WTC11 (cell line): ENCODE results near the gene TTC24. TPM values are rescaled to one million over a fixed set of nuclear protein-coding genes. Genes with fewer than 3 reads are reported as not detected.

Experiments used
- ATAC-seq: fragments of 200-7000 bp; cut with Tn5 transposase; 2 replicates; pipeline ENCODE4 v1.10.0; 2021; ENCODE audit warnings: mild to moderate bottlenecking, moderate library complexity
- CTCF ChIA-PET: fragments of 300-600 bp; sonication (Branson Sonifier 250); formaldehyde crosslinking; loops from one replicate; lab custom pipeline; 2021; ENCODE audit warnings: antibody characterized with exemption; lab: Charles Lee
- POLR2A ChIA-PET: fragments of 350-600 bp; sonication (Branson Sonifier 250); formaldehyde crosslinking; loops from one replicate; lab custom pipeline; 2021; ENCODE audit warnings: antibody characterized with exemption; lab: Charles Lee
- DNase-seq: peaks from one replicate; pipeline ENCODE4 v3.0.0; 2021; ENCODE audit warnings: low spot score
- H3K27ac Mint-ChIP-seq: 2 replicates; pipeline ENCODE4 v1.8.0; 2021; ENCODE audit warnings: mixed read lengths
- H3K27me3 Mint-ChIP-seq: 2 replicates; pipeline ENCODE4 v1.8.0; 2021; ENCODE audit warnings: low read depth, mild to moderate bottlenecking, moderate library complexity, mixed read lengths
- H3K36me3 Mint-ChIP-seq: 2 replicates; pipeline ENCODE4 v1.8.0; 2021; ENCODE audit warnings: mixed read lengths
- H3K4me1 Mint-ChIP-seq: 2 replicates; pipeline ENCODE4 v1.8.0; 2022; ENCODE audit warnings: mixed read lengths
- H3K4me3 Mint-ChIP-seq: 2 replicates; pipeline ENCODE4 v1.8.0; 2021; ENCODE audit warnings: mild to moderate bottlenecking, moderate library complexity, mixed read lengths
- H3K9me3 Mint-ChIP-seq: 2 replicates; pipeline ENCODE4 v1.8.0; 2021; ENCODE audit warnings: mixed read lengths
- AR ChIP-seq: fragments of 250-450 bp; sonication (Bioruptor Pico); IDR thresholded peaks from 2 replicates; pipeline ENCODE4 v1.9.0; 2021; ENCODE audit warnings: mild to moderate bottlenecking
- ARID4B ChIP-seq: sonication (generic); formaldehyde crosslinking; IDR thresholded peaks from 2 replicates; pipeline ENCODE4 v1.8.0; 2023; ENCODE audit warnings: missing genetic modification reagents, mild to moderate bottlenecking, borderline replicate concordance
- CDX4 ChIP-seq: fragments of 250-450 bp; sonication (Bioruptor Pico); IDR thresholded peaks from 2 replicates; pipeline ENCODE4 v1.9.0; 2021; ENCODE audit warnings: moderate library complexity, mild to moderate bottlenecking, inconsistent platforms, borderline replicate concordance
- CREM ChIP-seq: sonication (generic); formaldehyde crosslinking; IDR thresholded peaks from 2 replicates; pipeline ENCODE4 v1.8.1; 2022; ENCODE audit warnings: mild to moderate bottlenecking, missing genetic modification reagents, moderate library complexity
- E2F5 ChIP-seq: sonication (generic); formaldehyde crosslinking; IDR thresholded peaks from 2 replicates; pipeline ENCODE4 v1.8.1; 2022; ENCODE audit warnings: mild to moderate bottlenecking, moderate library complexity, missing genetic modification reagents
- ELF4 ChIP-seq: sonication (generic); formaldehyde crosslinking; IDR thresholded peaks from 2 replicates; pipeline ENCODE4 v1.8.1; 2022; ENCODE audit warnings: low read depth, mild to moderate bottlenecking, moderate library complexity, missing genetic modification reagents
- ERG ChIP-seq: fragments of 250-450 bp; sonication (Bioruptor Pico); IDR thresholded peaks from 2 replicates; pipeline ENCODE4 v1.8.0; 2021; ENCODE audit warnings: mild to moderate bottlenecking
- GRHL2 ChIP-seq: fragments of 250-450 bp; sonication (Bioruptor Pico); IDR thresholded peaks from 2 replicates; pipeline ENCODE4 v1.8.0; 2022; ENCODE audit warnings: mild to moderate bottlenecking, moderate library complexity; ENCODE audit not compliant: insufficient replicate concordance, severe bottlenecking
- IRF2 ChIP-seq: sonication (generic); formaldehyde crosslinking; IDR thresholded peaks from 2 replicates; pipeline ENCODE4 v1.8.0; 2022; ENCODE audit warnings: low read depth, missing genetic modification reagents, borderline replicate concordance
- MXD4 ChIP-seq: fragments of 250-450 bp; sonication (Bioruptor Pico); IDR thresholded peaks from 2 replicates; pipeline ENCODE4 v1.8.0; 2021; ENCODE audit warnings: mild to moderate bottlenecking, moderate library complexity, borderline replicate concordance
- MYBL2 ChIP-seq: sonication (generic); formaldehyde crosslinking; IDR thresholded peaks from 2 replicates; pipeline ENCODE4 v1.8.1; 2023; ENCODE audit warnings: mild to moderate bottlenecking, moderate library complexity, missing genetic modification reagents
- NR2C2 ChIP-seq: sonication (generic); formaldehyde crosslinking; IDR thresholded peaks from 2 replicates; pipeline ENCODE4 v1.8.0; 2022; ENCODE audit warnings: mild to moderate bottlenecking, missing genetic modification reagents
- RELA ChIP-seq: sonication (generic); formaldehyde crosslinking; IDR thresholded peaks from 2 replicates; pipeline ENCODE4 v1.8.1; 2022; ENCODE audit warnings: missing genetic modification reagents, mild to moderate bottlenecking, borderline replicate concordance
- TCF7 ChIP-seq: sonication (generic); formaldehyde crosslinking; IDR thresholded peaks from 2 replicates; pipeline ENCODE4 v1.8.0; 2022; ENCODE audit warnings: mild to moderate bottlenecking, low read depth, missing genetic modification reagents, moderate library complexity
- USF1 ChIP-seq: sonication (generic); formaldehyde crosslinking; IDR thresholded peaks from 2 replicates; pipeline ENCODE4 v1.8.0; 2022; ENCODE audit warnings: mild to moderate bottlenecking, missing genetic modification reagents
- ZNF138 ChIP-seq: sonication (generic); formaldehyde crosslinking; conservative IDR thresholded peaks from 2 replicates; pipeline ENCODE4 v1.8.1; 2022; ENCODE audit warnings: mild to moderate bottlenecking, moderate library complexity, missing genetic modification reagents
- ZNF317 ChIP-seq: sonication (generic); formaldehyde crosslinking; IDR thresholded peaks from 2 replicates; pipeline ENCODE4 v1.8.1; 2023; ENCODE audit warnings: low read depth, mild to moderate bottlenecking, moderate library complexity, missing genetic modification reagents, borderline replicate concordance
- ZNF423 ChIP-seq: fragments of 250-450 bp; sonication (Bioruptor Pico); IDR thresholded peaks from 2 replicates; pipeline ENCODE4 v2.1.2; 2022; ENCODE audit warnings: mild to moderate bottlenecking, moderate library complexity
- ZNF425 ChIP-seq: fragments of 250-450 bp; sonication (Bioruptor Pico); conservative IDR thresholded peaks from 2 replicates; pipeline ENCODE4 v1.9.0; 2021; ENCODE audit warnings: mild to moderate bottlenecking
- ZNF671 ChIP-seq: fragments of 250-450 bp; sonication (Bioruptor Pico); IDR thresholded peaks from 2 replicates; pipeline ENCODE4 v1.8.0; 2021; ENCODE audit warnings: mild to moderate bottlenecking
- total RNA-seq: library from RNA; stranded (reverse); gene quantifications from 3 replicates; pipeline ENCODE4 v1.2.3, GENCODE V29; 2021

TTC24 gene
- total RNA-seq, 1 experiment from 2014 or later, result 0.20 TPM

- H3K36me3 Mint-ChIP-seq, result peaks cover 46% of the 10 kb centered on the region
- H3K4me3 Mint-ChIP-seq, result no peak overlapping the region
- no peaks in the 10 kb centered on the region for H3K9me3 Mint-ChIP-seq
- peaks cover 9% of the 10 kb centered on the region; the same call in 1 of the 2 replicates for H3K4me1 Mint-ChIP-seq
- ATAC-seq (no peak), DNase-seq (no peak)
- ChIA-PET CTCF (interaction anchor here (2.2 kb wide), 1 partner anchor 56 kb away, joined by 10 read pairs; no protein-coding TSS in a partner anchor), POLR2A (no interaction called here)
- H3K27me3 Mint-ChIP-seq, result no peaks in the 10 kb centered on the region
- H3K27ac Mint-ChIP-seq, result no peak overlapping the region
- TF ChIP-seq CREM (CRISPR knock-in tag) (no peak), MYBL2 (CRISPR knock-in tag) (no peak), ZNF423 (CRISPR knock-in tag) (no peak), ELF4 (CRISPR knock-in tag) (no peak), GRHL2 (no peak), ERG (CRISPR knock-in tag) (no peak), CDX4 (no peak), AR (CRISPR knock-in tag) (no peak), ZNF425 (CRISPR knock-in tag) (no peak), MXD4 (CRISPR knock-in tag) (no peak), RELA (no peak), E2F5 (CRISPR knock-in tag) (no peak), ZNF317 (CRISPR knock-in tag) (no peak), USF1 (CRISPR knock-in tag) (no peak), ARID4B (CRISPR knock-in tag) (no peak), ZNF671 (CRISPR knock-in tag) (no peak), NR2C2 (no peak), ZNF138 (CRISPR knock-in tag) (no peak), IRF2 (CRISPR knock-in tag) (no peak), TCF7 (CRISPR knock-in tag) (no peak)
Observed at GRCh38 chr1:156537027-156537426, 42.5 kb upstream of the TTC24 start.
